H9 (cell line): ENCODE data around the gene CSTPP1. TPM values are rescaled to one million over a fixed set of nuclear protein-coding genes. Genes with fewer than 3 reads are reported as not detected.

Source experiments
- DNase-seq: peaks from one replicate; pipeline ENCODE4 v3.0.0-alpha.2; 2017
- H2AFZ ChIP-seq: one replicate; pipeline ENCODE4 v1.6.1; 2013; ENCODE audit warnings: mild to moderate bottlenecking, low read length, control low read depth, moderate library complexity
- H2AK5ac ChIP-seq: 2 replicates; pipeline ENCODE4 v1.6.1; 2013; ENCODE audit warnings: low read length, control low read depth, mixed read lengths; ENCODE audit not compliant: insufficient read length
- H2BK120ac ChIP-seq: one replicate; pipeline ENCODE4 v1.6.1; 2013; ENCODE audit warnings: low read depth, mild to moderate bottlenecking, low read length, control low read depth, inconsistent platforms; ENCODE audit not compliant: poor library complexity, severe bottlenecking
- H2BK12ac ChIP-seq: 2 replicates; pipeline ENCODE4 v1.6.1; 2013; ENCODE audit warnings: low read length, control low read depth, mixed read lengths, low read depth; ENCODE audit not compliant: insufficient read length
- H2BK15ac ChIP-seq: 2 replicates; pipeline ENCODE4 v1.6.1; 2013; ENCODE audit warnings: low read depth, low read length, control low read depth
- H2BK20ac ChIP-seq: one replicate; pipeline ENCODE4 v1.6.1; 2013; ENCODE audit warnings: low read depth, mild to moderate bottlenecking, low read length, control low read depth, inconsistent platforms; ENCODE audit not compliant: poor library complexity, severe bottlenecking
- H2BK5ac ChIP-seq: 2 replicates; pipeline ENCODE4 v1.6.1; 2013; ENCODE audit warnings: low read length, control low read depth, mixed read lengths; ENCODE audit not compliant: insufficient read length
- H3K14ac ChIP-seq: 2 replicates; pipeline ENCODE4 v1.6.1; 2013; ENCODE audit warnings: low read length, control low read depth; ENCODE audit not compliant: insufficient read depth
- H3K18ac ChIP-seq: 2 replicates; pipeline ENCODE4 v1.6.1; 2013; ENCODE audit warnings: low read depth, mild to moderate bottlenecking, mixed read lengths, low read length, control low read depth; ENCODE audit not compliant: insufficient read length
- H3K23ac ChIP-seq: 2 replicates; pipeline ENCODE4 v1.6.1; 2013; ENCODE audit warnings: low read length, control low read depth, mixed read lengths, low read depth; ENCODE audit not compliant: insufficient read length
- H3K23me2 ChIP-seq: 2 replicates; pipeline ENCODE4 v1.6.1; 2013; ENCODE audit warnings: low read depth, mild to moderate bottlenecking, mixed read lengths, low read length, control low read depth; ENCODE audit not compliant: insufficient read length, poor library complexity, severe bottlenecking
- H3K27ac ChIP-seq: 2 replicates; pipeline ENCODE4 v1.5.1; 2013; ENCODE audit warnings: low read length, control low read depth, mixed read lengths, low read depth; ENCODE audit not compliant: insufficient read length
- H3K27me3 ChIP-seq: 2 replicates; pipeline ENCODE4 v1.6.1; 2013; ENCODE audit warnings: low read length, control low read depth, inconsistent platforms; ENCODE audit not compliant: insufficient read depth
- H3K4ac ChIP-seq: 2 replicates; pipeline ENCODE4 v1.6.1; 2013; ENCODE audit warnings: low read depth, mild to moderate bottlenecking, control low read depth, inconsistent platforms, low read length, moderate library complexity
- H3K4me1 ChIP-seq: 2 replicates; pipeline ENCODE4 v1.6.1; 2013; ENCODE audit warnings: low read length, control low read depth, inconsistent platforms; ENCODE audit not compliant: insufficient read depth
- H3K4me2 ChIP-seq: 2 replicates; pipeline ENCODE4 v1.6.1; 2013; ENCODE audit warnings: low read length, control low read depth, mixed read lengths; ENCODE audit not compliant: insufficient read length, insufficient read depth
- H3K56ac ChIP-seq: 2 replicates; pipeline ENCODE4 v1.6.1; 2013; ENCODE audit warnings: low read depth, mild to moderate bottlenecking, mixed read lengths, low read length, control low read depth; ENCODE audit not compliant: insufficient read length
- H3K79me1 ChIP-seq: 2 replicates; pipeline ENCODE4 v1.6.1; 2013; ENCODE audit warnings: low read depth, mild to moderate bottlenecking, moderate library complexity, low read length, control low read depth, inconsistent platforms; ENCODE audit not compliant: insufficient read depth, poor library complexity, severe bottlenecking
- H3K79me2 ChIP-seq: 2 replicates; pipeline ENCODE4 v1.6.1; 2013; ENCODE audit warnings: low read length, control low read depth, inconsistent platforms; ENCODE audit not compliant: insufficient read depth
- H3K9ac ChIP-seq: 2 replicates; pipeline ENCODE4 v1.6.1; 2013; ENCODE audit warnings: low read length, control low read depth, mixed read lengths; ENCODE audit not compliant: insufficient read length; ENCODE audit errors: extremely low read depth
- H3K9me3 ChIP-seq: one replicate; pipeline ENCODE4 v1.6.1; 2013; ENCODE audit warnings: low read depth, low read length, inconsistent platforms; ENCODE audit not compliant: control insufficient read depth
- H3T11ph ChIP-seq: one replicate; pipeline ENCODE4 v1.6.1; 2013; ENCODE audit warnings: mild to moderate bottlenecking, low read length, control low read depth, inconsistent platforms
- H4K20me1 ChIP-seq: one replicate; pipeline ENCODE4 v1.6.1; 2013; ENCODE audit not compliant: control insufficient read depth, insufficient read length, insufficient read depth
- H4K5ac ChIP-seq: 2 replicates; pipeline ENCODE4 v1.6.1; 2013; ENCODE audit warnings: low read depth, mild to moderate bottlenecking, mixed read lengths, low read length, control low read depth; ENCODE audit not compliant: insufficient read length
- H4K8ac ChIP-seq: replicated peaks from 2 replicates; pipeline ENCODE4 v1.6.1; 2013; ENCODE audit warnings: low read length, control low read depth, mixed read lengths, low read depth; ENCODE audit not compliant: insufficient read length
- H4K91ac ChIP-seq: 2 replicates; pipeline ENCODE4 v1.6.1; 2013; ENCODE audit warnings: low read depth, mild to moderate bottlenecking, moderate library complexity, mixed read lengths, low read length, control low read depth; ENCODE audit not compliant: insufficient read length
- H3K27ac Mint-ChIP-seq, 3 experiments: 2 replicates in 2 of 3; 3 replicates in 1 of 3; pipeline ENCODE4 v1.8.0; 2020 to 2021; ENCODE audit warnings: mixed read lengths in 3 of 3, mild to moderate bottlenecking in 1 of 3, moderate library complexity in 1 of 3
- H3K27me3 Mint-ChIP-seq: 2 replicates; pipeline ENCODE4 v1.8.0; 2021; ENCODE audit warnings: low read depth, mild to moderate bottlenecking, moderate library complexity, mixed read lengths
- H3K36me3 Mint-ChIP-seq, 3 experiments: 2 replicates in 2 of 3; 3 replicates in 1 of 3; pipeline ENCODE4 v1.8.0; 2020 to 2021; ENCODE audit warnings: low read depth in 3 of 3, mixed read lengths in 3 of 3; ENCODE audit not compliant: insufficient read depth in 1 of 3
- H3K4me1 Mint-ChIP-seq, 2 experiments: 2 replicates each; pipeline ENCODE4 v1.8.0; 2020; ENCODE audit warnings: mixed read lengths in 2 of 2
- H3K4me3 Mint-ChIP-seq, 2 experiments: 2 replicates in 1 of 2; 3 replicates in 1 of 2; pipeline ENCODE4 v1.8.0; 2020 to 2021; ENCODE audit warnings: mild to moderate bottlenecking in 2 of 2, mixed read lengths in 2 of 2, moderate library complexity in 1 of 2
- H3K9me3 Mint-ChIP-seq, 2 experiments: 2 replicates in 1 of 2; 3 replicates in 1 of 2; pipeline ENCODE4 v1.8.0; 2020; ENCODE audit warnings: mild to moderate bottlenecking in 2 of 2, mixed read lengths in 2 of 2, moderate library complexity in 1 of 2
- CTCF ChIP-seq: fragments of 200-600 bp; sonication (generic); conservative IDR thresholded peaks from 3 replicates; pipeline ENCODE4 v1.8.0; 2021; ENCODE audit warnings: antibody characterized with exemption, mild to moderate bottlenecking
- WGBS: extraction: QIAGEN DNeasy Blood & Tissue Kit; methylation state at CpG from one replicate; pipeline ENCODE4 v1.1.7; 2013; ENCODE audit warnings: missing lambda C conversion rate, low lambda C conversion rate, mixed read lengths; ENCODE audit not compliant: insufficient read length; ENCODE audit errors: extremely low coverage; 5-methylcytosine and 5-hydroxymethylcytosine counted together
- total RNA-seq: library from RNA; stranded (reverse); gene quantifications from 2 replicates; pipeline ENCODE4 v1.2.1, GENCODE V29; 2021

The CSTPP1 gene
- total RNA-seq, 1 experiment from 2014 or later = 21.2 TPM

DNA sequence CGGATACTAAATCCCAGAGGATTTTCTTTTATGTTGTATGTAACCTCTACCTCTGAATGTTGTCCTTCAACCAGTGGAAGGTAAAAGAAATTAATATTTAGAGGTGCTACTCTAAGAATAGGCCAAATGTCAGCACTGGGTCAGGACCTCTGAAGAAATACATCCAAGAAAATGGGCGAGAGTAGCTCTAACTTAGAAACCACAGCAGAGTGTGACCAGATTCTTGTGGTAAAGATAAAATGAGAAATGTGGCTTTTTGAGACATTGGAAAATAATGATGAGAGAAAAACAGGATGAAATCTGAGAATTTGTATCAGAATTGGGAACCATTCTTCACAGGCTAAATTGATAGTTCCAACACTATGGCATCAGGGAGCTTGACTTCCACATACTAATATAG lies 63.5 kb downstream of the CSTPP1 start:
- Histone ChIP-seq H3K79me2 (no peaks in the 10 kb centered on the region), H2AFZ (no peak overlapping the region), H2BK5ac (no peak overlapping the region), H3K56ac (no peak overlapping the region), H2BK15ac (no peak overlapping the region), H3K4me1 (no peaks in the 10 kb centered on the region), H3K27me3 (no peaks in the 10 kb centered on the region), H3K23me2 (no peaks in the 10 kb centered on the region), H3K9ac (no peak overlapping the region), H3K9me3 (no peaks in the 10 kb centered on the region), H3K4me2 (no peak overlapping the region), H2BK12ac (no peak overlapping the region), H2BK20ac (no peak overlapping the region), H2AK5ac (no peak overlapping the region), H4K8ac (no peak overlapping the region), H3K18ac (no peak overlapping the region), H3K14ac (no peak overlapping the region), H3K23ac (no peak overlapping the region), H2BK120ac (no peak overlapping the region), H3K4ac (no peak overlapping the region), H4K20me1 (no peaks in the 10 kb centered on the region), H3T11ph (no peak overlapping the region), H4K91ac (no peak overlapping the region), H3K27ac (no peak overlapping the region), H4K5ac (no peak overlapping the region), H3K79me1 (no peaks in the 10 kb centered on the region)
- TF ChIP-seq CTCF = no peak
- H3K9me3 Mint-ChIP-seq = peaks cover 0 to 2% of the 10 kb centered on the region in 2 experiments; a peak in 1 of 5 replicates
- peaks cover 2 to 7% (median 4%) of the 10 kb centered on the region in 3 experiments; a peak in 4 of 7 replicates for H3K36me3 Mint-ChIP-seq
- no peak overlapping the region for H3K4me3 Mint-ChIP-seq
- DNase-seq = no peak
- no peak overlapping the region for H3K27ac Mint-ChIP-seq
- peaks cover 13 to 17% of the 10 kb centered on the region in 2 experiments for H3K4me1 Mint-ChIP-seq
- H3K27me3 Mint-ChIP-seq = peaks cover 2% of the 10 kb centered on the region; the same call in 1 of the 2 replicates
- no CpG with 5 or more reads among the region's 2 CpGs for WGBS
